GM23338 (cell line): ENCODE data around the gene MUL1. TPM values are rescaled to one million over a fixed set of nuclear protein-coding genes. Genes with fewer than 3 reads are reported as not detected.

Source experiments
- ATAC-seq: fragments of 200-7000 bp; cut with Tn5 transposase; 3 replicates; pipeline ENCODE4 v1.9.1; 2020
- DNase-seq: peaks from one replicate; pipeline ENCODE4 v3.0.0-alpha.2; 2015; ENCODE audit warnings: low spot score
- H2AFZ ChIP-seq: fragments of 200-600 bp; sonication (generic); 2 replicates; pipeline ENCODE4 v1.8.0; 2016; ENCODE audit warnings: antibody characterized with exemption, mild to moderate bottlenecking, moderate library complexity
- H3F3A ChIP-seq: fragments of 200-600 bp; sonication (generic); replicated peaks from 2 replicates; pipeline ENCODE4 v1.8.0; 2017; ENCODE audit warnings: antibody characterized with exemption, mixed run types, low read depth
- H3K27ac ChIP-seq: fragments of 200-600 bp; sonication (generic); 2 replicates; pipeline ENCODE4 v1.6.1; 2016; ENCODE audit warnings: low read depth
- H3K27me3 ChIP-seq: fragments of 200-600 bp; sonication (generic); 2 replicates; pipeline ENCODE4 v1.8.0; 2016; ENCODE audit warnings: mild to moderate bottlenecking, mixed run types, moderate library complexity; ENCODE audit not compliant: insufficient read depth
- H3K36me3 ChIP-seq: fragments of 200-600 bp; sonication (generic); 2 replicates; pipeline ENCODE4 v1.8.0; 2016; ENCODE audit warnings: mild to moderate bottlenecking; ENCODE audit not compliant: insufficient read depth
- H3K4me1 ChIP-seq: fragments of 200-600 bp; sonication (generic); 2 replicates; pipeline ENCODE4 v1.8.0; 2016; ENCODE audit warnings: mild to moderate bottlenecking, moderate library complexity; ENCODE audit not compliant: insufficient read depth
- H3K4me2 ChIP-seq: fragments of 200-600 bp; sonication (generic); 2 replicates; pipeline ENCODE4 v1.7.1; 2017; ENCODE audit warnings: mixed run types
- H3K4me3 ChIP-seq: fragments of 200-600 bp; sonication (generic); 2 replicates; pipeline ENCODE4 v1.6.1; 2016; ENCODE audit warnings: mixed run types
- H3K79me2 ChIP-seq: fragments of 200-600 bp; sonication (generic); replicated peaks from 2 replicates; pipeline ENCODE4 v1.8.0; 2017; ENCODE audit warnings: mild to moderate bottlenecking; ENCODE audit not compliant: insufficient read depth
- H3K9me2 ChIP-seq: fragments of 200-600 bp; sonication (generic); 2 replicates; pipeline ENCODE4 v1.8.0; 2017; ENCODE audit not compliant: insufficient read depth
- H4K20me1 ChIP-seq: fragments of 200-600 bp; sonication (generic); replicated peaks from 2 replicates; pipeline ENCODE4 v1.8.0; 2017; ENCODE audit warnings: mild to moderate bottlenecking; ENCODE audit not compliant: insufficient read depth
- H3K27ac Mint-ChIP-seq: 2 replicates; pipeline ENCODE4 v1.8.0; 2020; ENCODE audit warnings: inconsistent platforms, mild to moderate bottlenecking, moderate library complexity, mixed read lengths
- H3K27me3 Mint-ChIP-seq: 3 replicates; pipeline ENCODE4 v1.8.0; 2022; ENCODE audit warnings: low read depth, mild to moderate bottlenecking, moderate library complexity, mixed read lengths, inconsistent platforms; ENCODE audit not compliant: insufficient read depth, poor library complexity
- H3K36me3 Mint-ChIP-seq: 3 replicates; pipeline ENCODE4 v1.8.0; 2021; ENCODE audit warnings: low read depth, mild to moderate bottlenecking, inconsistent platforms, moderate library complexity, mixed read lengths
- H3K4me1 Mint-ChIP-seq: 3 replicates; pipeline ENCODE4 v1.8.0; 2020; ENCODE audit warnings: mild to moderate bottlenecking, inconsistent platforms, mixed read lengths
- H3K4me3 Mint-ChIP-seq: 3 replicates; pipeline ENCODE4 v1.8.0; 2021; ENCODE audit warnings: moderate library complexity, mild to moderate bottlenecking, inconsistent platforms, mixed read lengths
- H3K9me3 Mint-ChIP-seq: 3 replicates; pipeline ENCODE4 v1.8.0; 2020; ENCODE audit warnings: moderate library complexity, mild to moderate bottlenecking, inconsistent platforms, mixed read lengths
- CREB1 ChIP-seq: fragments of 250-450 bp; sonication (Bioruptor Pico); IDR thresholded peaks from 2 replicates; pipeline ENCODE4 v1.5.0; 2020; ENCODE audit warnings: low read depth, mild to moderate bottlenecking, moderate library complexity
- ETS1 ChIP-seq: IDR thresholded peaks from 2 replicates; pipeline ENCODE4 v1.6.1; 2016; ENCODE audit warnings: antibody characterized with exemption
- EZH2 ChIP-seq: fragments of 200-600 bp; sonication (generic); IDR thresholded peaks from one replicate; pipeline ENCODE4 v1.8.0; 2017; ENCODE audit warnings: antibody characterized with exemption, mild to moderate bottlenecking, low read depth; ENCODE audit not compliant: unreplicated experiment
- EZH2phosphoT487 ChIP-seq: fragments of 200-600 bp; sonication (generic); IDR thresholded peaks from one replicate; pipeline ENCODE4 v1.8.1; 2018; ENCODE audit warnings: antibody characterized with exemption; ENCODE audit not compliant: unreplicated experiment
- JUNB ChIP-seq: IDR thresholded peaks from one replicate; pipeline ENCODE4 v1.6.1; 2016; ENCODE audit warnings: antibody characterized with exemption; ENCODE audit not compliant: unreplicated experiment
- NANOG ChIP-seq: IDR thresholded peaks from 2 replicates; pipeline ENCODE4 v1.6.1; 2016; ENCODE audit warnings: antibody characterized with exemption, borderline replicate concordance
- POLR2AphosphoS5 ChIP-seq: IDR thresholded peaks from 2 replicates; pipeline ENCODE4 v1.6.1; 2016; ENCODE audit warnings: antibody characterized with exemption, low read depth
- ZNF114 ChIP-seq: fragments of 250-450 bp; sonication (Bioruptor Pico); IDR thresholded peaks from 2 replicates; pipeline ENCODE4 v1.5.0; 2020; ENCODE audit warnings: mild to moderate bottlenecking, moderate library complexity
- ZNF331 ChIP-seq: fragments of 250-450 bp; sonication (Bioruptor Pico); IDR thresholded peaks from 2 replicates; pipeline ENCODE4 v1.5.0; 2020; ENCODE audit warnings: low read depth, mild to moderate bottlenecking, moderate library complexity
- ZNF462 ChIP-seq: fragments of 250-450 bp; sonication (Bioruptor Pico); IDR thresholded peaks from 2 replicates; pipeline ENCODE4 v1.5.0; 2020; ENCODE audit warnings: mild to moderate bottlenecking, moderate library complexity
- polyA plus RNA-seq: library from polyadenylated mRNA; unstranded; fragments of >200 nt; fragmentation: Nextera tagmentation; extraction: Ambion mirVana; gene quantifications from 2 replicates; pipeline ENCODE4 v1.2.1, GENCODE V29; 2016
- total RNA-seq: library from RNA; depleted of rRNA; stranded (reverse); fragments of >200 nt; shearing (Covaris generic); gene quantifications from 2 replicates; pipeline ENCODE4 v1.2.3, GENCODE V29; 2014
- TF ChIP-seq, protein P1 (sequence below), 2 experiments: fragments of 200-600 bp in 1 of 2; sonication (generic) in 1 of 2; conservative IDR thresholded peaks; 2 replicates each; pipeline versions ENCODE4 v1.5.1 to v1.6.1; 2016 to 2017; ENCODE audit warnings: antibody characterized with exemption in 2 of 2, low read depth in 2 of 2, mild to moderate bottlenecking in 2 of 2, moderate library complexity in 1 of 2

The MUL1 gene
- total and polyA plus RNA-seq, 2 experiments from 2014 or later: 8.9 to 26.2 TPM

- Mint-ChIP-seq H3K9me3 (no peaks in the 10 kb centered on the region), H3K27me3 (peaks cover 30% of the 10 kb centered on the region), H3K4me1 (peaks cover 45% of the 10 kb centered on the region), H3K27ac (no peak overlapping the region), H3K36me3 (no peaks in the 10 kb centered on the region), H3K4me3 (no peak overlapping the region)
- Histone ChIP-seq H3K79me2 (no peaks in the 10 kb centered on the region), H2AFZ (no peak overlapping the region), H3K4me3 (no peak overlapping the region; the same call in 1 of the 2 replicates), H4K20me1 (0 out of 2 replicates have a peak, but pooled peaks cover 4% of the 10 kb centered on the region), H3F3A (peaks cover 5% of the 10 kb centered on the region; the same call in 1 of the 2 replicates), H3K36me3 (no peaks in the 10 kb centered on the region), H3K4me1 (peaks cover 45% of the 10 kb centered on the region), H3K4me2 (peak overlapping the region; percentile 57; the same call in 1 of the 2 replicates), H3K27me3 (peaks cover 71% of the 10 kb centered on the region), H3K27ac (no peak overlapping the region), H3K9me2 (no peaks in the 10 kb centered on the region)
- ATAC-seq (no peak), DNase-seq (no peak)
- TF ChIP-seq CREB1: no peak
Measured at GRCh38 chr1:20480951-20481617, 26.9 kb downstream of the MUL1 start.

DNA sequence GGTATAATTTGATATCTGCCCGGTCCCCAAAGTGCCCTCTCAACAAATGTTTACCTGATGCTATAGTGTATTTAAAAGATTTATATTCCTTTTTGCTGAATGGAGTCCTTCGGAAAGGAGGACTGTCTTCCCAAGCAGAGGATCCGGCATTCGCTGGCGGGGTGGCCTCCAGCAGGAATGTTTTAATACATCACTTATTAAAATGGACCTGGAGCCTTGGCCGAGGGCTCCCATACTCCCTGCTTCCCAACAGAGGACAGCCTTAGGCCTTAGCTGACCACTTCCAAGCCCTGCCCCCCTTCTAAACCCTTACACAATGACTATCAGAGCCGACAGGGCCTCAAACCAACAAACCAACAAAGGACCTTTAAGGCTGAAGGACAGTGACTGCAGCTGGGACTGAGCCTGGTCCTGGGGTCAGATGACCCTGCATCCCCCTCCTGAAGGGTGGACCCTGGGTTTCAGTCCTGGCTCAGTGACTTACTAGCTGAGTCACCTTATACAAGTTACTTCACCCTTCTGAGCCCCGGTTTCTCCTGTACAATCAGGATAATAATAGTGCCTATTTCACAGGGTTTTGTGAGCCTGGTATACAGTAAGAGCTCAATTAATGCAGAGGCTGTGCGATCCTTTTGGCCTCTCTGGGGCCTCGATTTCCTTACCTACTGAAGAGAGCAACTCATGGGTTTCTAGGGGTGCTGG lies 27.6 kb downstream of the MUL1 start:
- Mint-ChIP-seq H3K27ac (no peak overlapping the region), H3K4me3 (no peak overlapping the region), H3K36me3 (no peaks in the 10 kb centered on the region), H3K4me1 (peaks cover 50% of the 10 kb centered on the region), H3K27me3 (peaks cover 28% of the 10 kb centered on the region), H3K9me3 (no peaks in the 10 kb centered on the region)
- H4K20me1 ChIP-seq: 0 out of 2 replicates have a peak, but pooled peaks cover 4% of the 10 kb centered on the region
- no peak overlapping the region for H2AFZ ChIP-seq
- H3K27ac ChIP-seq: no peak overlapping the region
- peaks cover 51% of the 10 kb centered on the region for H3K4me1 ChIP-seq
- H3K27me3 ChIP-seq: peaks cover 71% of the 10 kb centered on the region
- no peak overlapping the region for H3K4me3 ChIP-seq
- H3K4me2 ChIP-seq: no peak overlapping the region
- H3K79me2 ChIP-seq: no peaks in the 10 kb centered on the region
- H3K36me3 ChIP-seq: no peaks in the 10 kb centered on the region
- no peak for ATAC-seq
- no peak for DNase-seq
- no peaks in the 10 kb centered on the region for H3K9me2 ChIP-seq
- H3F3A ChIP-seq: peaks cover 5% of the 10 kb centered on the region; the same call in 1 of the 2 replicates
- TF ChIP-seq EZH2 (no peak), ZNF331 (CRISPR knock-in tag) (no peak), ZNF462 (CRISPR knock-in tag) (no peak), EZH2phosphoT487 (no peak), ZNF114 (CRISPR knock-in tag) (no peak), NANOG (no peak), POLR2AphosphoS5 (no peak), JUNB (no peak), ETS1 (no peak), CREB1 (no peak)
- TF ChIP-seq, protein P1, sequence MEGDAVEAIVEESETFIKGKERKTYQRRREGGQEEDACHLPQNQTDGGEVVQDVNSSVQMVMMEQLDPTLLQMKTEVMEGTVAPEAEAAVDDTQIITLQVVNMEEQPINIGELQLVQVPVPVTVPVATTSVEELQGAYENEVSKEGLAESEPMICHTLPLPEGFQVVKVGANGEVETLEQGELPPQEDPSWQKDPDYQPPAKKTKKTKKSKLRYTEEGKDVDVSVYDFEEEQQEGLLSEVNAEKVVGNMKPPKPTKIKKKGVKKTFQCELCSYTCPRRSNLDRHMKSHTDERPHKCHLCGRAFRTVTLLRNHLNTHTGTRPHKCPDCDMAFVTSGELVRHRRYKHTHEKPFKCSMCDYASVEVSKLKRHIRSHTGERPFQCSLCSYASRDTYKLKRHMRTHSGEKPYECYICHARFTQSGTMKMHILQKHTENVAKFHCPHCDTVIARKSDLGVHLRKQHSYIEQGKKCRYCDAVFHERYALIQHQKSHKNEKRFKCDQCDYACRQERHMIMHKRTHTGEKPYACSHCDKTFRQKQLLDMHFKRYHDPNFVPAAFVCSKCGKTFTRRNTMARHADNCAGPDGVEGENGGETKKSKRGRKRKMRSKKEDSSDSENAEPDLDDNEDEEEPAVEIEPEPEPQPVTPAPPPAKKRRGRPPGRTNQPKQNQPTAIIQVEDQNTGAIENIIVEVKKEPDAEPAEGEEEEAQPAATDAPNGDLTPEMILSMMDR (conservative IDR thresholded peaks at IDR 0.05; ENCODE audit: low read depth in 2 of 2): no peak
